GM12878 (cell line): ENCODE results near the gene C17orf113. TPM values are rescaled to one million over a fixed set of nuclear protein-coding genes. Genes with fewer than 3 reads are reported as not detected.
A peak's percentile ranks its signal among the peaks of the same experiment; 100 is the strongest.

Experiments
- ATAC-seq: fragments of 200-7000 bp; cut with Tn5 transposase; 3 replicates; pipeline ENCODE4 v1.9.1; 2020; ENCODE audit warnings: mild to moderate bottlenecking, moderate library complexity
- Bru-seq: library from RNA; stranded (reverse); fragments of 400-500 nt; gene quantifications from one replicate; lab custom pipeline; 2021; lab: Mats Ljungman, UMichigan
- BruChase-seq, 2 experiments: library from RNA; stranded (reverse); fragments of 400-500 nt; gene quantifications; one replicate each; lab custom pipeline; 2021; lab: Mats Ljungman, UMichigan
- BruUV-seq: library from RNA; stranded (reverse); fragments of 400-500 nt; replicated peaks from 2 replicates; lab custom pipeline; 2021; lab: Mats Ljungman, UMichigan
- CTCF ChIA-PET: fragments of 300-600 bp; sonication (Branson Sonifier 250); formaldehyde crosslinking; extraction: SDS; loops from one replicate; lab custom pipeline; 2021; ENCODE audit warnings: inconsistent platforms; lab: Yijun Ruan, JAX
- POLR2A ChIA-PET: fragments of 350-600 bp; formaldehyde crosslinking; extraction: SDS; loops from one replicate; lab custom pipeline; 2021; ENCODE audit warnings: inconsistent platforms; lab: Charles Lee
- RAD21 ChIA-PET: fragments of 300-600 bp; sonication (Branson Sonifier 250); formaldehyde crosslinking; loops from one replicate; lab custom pipeline; 2023; ENCODE audit warnings: antibody characterized with exemption; ENCODE audit not compliant: unreplicated experiment; lab: Charles Lee
- SMC1A ChIA-PET: fragments of 300-600 bp; sonication (Branson Sonifier 250); formaldehyde crosslinking; loops from one replicate; lab custom pipeline; 2023; ENCODE audit not compliant: unreplicated experiment, uncharacterized antibody; lab: Charles Lee
- DNase-seq: peaks from one replicate; pipeline ENCODE4 v3.0.0-alpha.2; 2011; ENCODE audit warnings: low read depth, low spot score
- FAIRE-seq: peaks from 3 replicates; lab custom pipeline; 2011; peaks lifted over from hg19 to GRCh38; lab: Jason Lieb, UNC
- H2AFZ ChIP-seq: 2 replicates; pipeline ENCODE4 v1.6.0; 2011; ENCODE audit warnings: low read depth, low read length, control low read depth; ENCODE audit not compliant: control insufficient read depth
- H3K27ac ChIP-seq: 2 replicates; pipeline ENCODE4 v1.5.1; 2011; ENCODE audit warnings: control low read depth; ENCODE audit not compliant: control insufficient read depth, insufficient read depth
- H3K27me3 ChIP-seq, 2 experiments: replicated peaks in 1 of 2; 2 replicates each; pipeline versions ENCODE4 v1.6.0 to v1.6.1; 2011; ENCODE audit warnings: low read length in 1 of 2; ENCODE audit not compliant: control insufficient read depth in 2 of 2, insufficient read depth in 2 of 2
- H3K36me3 ChIP-seq, 2 experiments: 2 replicates each; pipeline ENCODE4 v1.5.1; 2011; ENCODE audit warnings: low read length in 1 of 2; ENCODE audit not compliant: control insufficient read depth in 2 of 2, insufficient read depth in 2 of 2
- H3K4me1 ChIP-seq: 2 replicates; pipeline ENCODE4 v1.6.1; 2011; ENCODE audit warnings: mild to moderate bottlenecking, low read length, moderate library complexity, mixed read lengths; ENCODE audit not compliant: control insufficient read depth, insufficient read depth
- H3K4me2 ChIP-seq: 2 replicates; pipeline ENCODE4 v1.6.0; 2011; ENCODE audit warnings: control low read depth; ENCODE audit not compliant: control insufficient read depth, insufficient read depth
- H3K4me3 ChIP-seq: fragments of 200-600 bp; sonication (generic); 2 replicates; pipeline ENCODE4 v1.5.1; 2016
- H3K79me2 ChIP-seq: 2 replicates; pipeline ENCODE4 v1.6.0; 2011; ENCODE audit warnings: low read length; ENCODE audit not compliant: control insufficient read depth, insufficient read depth
- H3K9ac ChIP-seq: 2 replicates; pipeline ENCODE4 v1.8.0; 2011; ENCODE audit warnings: low read length, control low read depth, mixed read lengths; ENCODE audit not compliant: control insufficient read depth, insufficient read depth
- H3K9me3 ChIP-seq: replicated peaks from 3 replicates; pipeline ENCODE4 v1.5.1; 2011; ENCODE audit warnings: mild to moderate bottlenecking, low read length; ENCODE audit not compliant: control insufficient read depth, insufficient read depth
- H4K20me1 ChIP-seq: 2 replicates; pipeline ENCODE4 v1.6.0; 2011; ENCODE audit not compliant: control insufficient read depth, insufficient read depth
- CTCF ChIP-seq, 3 experiments: IDR thresholded peaks in 2 of 3; conservative IDR thresholded peaks in 1 of 3; 2 replicates each; pipeline ENCODE4 v1.5.1; 2011; ENCODE audit warnings: low read depth in 3 of 3, low read length in 3 of 3, mild to moderate bottlenecking in 3 of 3, control low read depth in 2 of 3, moderate library complexity in 2 of 3, inconsistent platforms in 1 of 3, mixed read lengths in 1 of 3; ENCODE audit not compliant: control insufficient read depth in 2 of 3, insufficient read depth in 1 of 3; ENCODE audit errors: extremely low read depth in 1 of 3
- EGR1 ChIP-seq, 2 experiments: IDR thresholded peaks; 1 replicate in 1 of 2; 2 replicates in 1 of 2; pipeline ENCODE4 v1.6.1; 2011 to 2012; ENCODE audit warnings: low read depth in 2 of 2, low read length in 2 of 2, borderline replicate concordance in 1 of 2, mild to moderate bottlenecking in 1 of 2, moderate library complexity in 1 of 2
- HDAC6 ChIP-seq: fragments of 200-600 bp; sonication (generic); IDR thresholded peaks from one replicate; pipeline ENCODE4 v1.8.0; 2017; ENCODE audit warnings: antibody characterized with exemption; ENCODE audit not compliant: unreplicated experiment
- POLR2A ChIP-seq: IDR thresholded peaks from 2 replicates; pipeline ENCODE4 v1.6.1; 2011; ENCODE audit warnings: low read depth, mild to moderate bottlenecking, low read length
- RUNX3 ChIP-seq: IDR thresholded peaks from 2 replicates; pipeline ENCODE4 v1.6.1; 2012; ENCODE audit warnings: low read length, inconsistent platforms
- SMARCA5 ChIP-seq: fragments of 450-650 bp; IDR thresholded peaks from 2 replicates; pipeline ENCODE4 v1.6.1; 2017; ENCODE audit warnings: mild to moderate bottlenecking
- TARDBP ChIP-seq: IDR thresholded peaks from 2 replicates; pipeline ENCODE4 v1.6.1; 2016; ENCODE audit warnings: borderline replicate concordance
- USF1 ChIP-seq: IDR thresholded peaks from 2 replicates; pipeline ENCODE4 v1.6.1; 2011; ENCODE audit warnings: borderline replicate concordance, low read depth, mild to moderate bottlenecking, moderate library complexity, mixed read lengths, low read length; ENCODE audit not compliant: insufficient read depth; ENCODE audit errors: extremely low read length
- ZBTB33 ChIP-seq: fragments of 450-650 bp; IDR thresholded peaks from 2 replicates; pipeline ENCODE4 v1.6.1; 2017; ENCODE audit warnings: mild to moderate bottlenecking
- ZNF24 ChIP-seq: fragments of 450-650 bp; IDR thresholded peaks from 2 replicates; pipeline ENCODE4 v1.6.1; 2017; ENCODE audit warnings: antibody characterized with exemption, mild to moderate bottlenecking
- WGBS: methylation state at CpG from one replicate; pipeline ENCODE4 v1.1.6; 2016; ENCODE audit warnings: low lambda C conversion rate; ENCODE audit not compliant: insufficient replicate concordance, insufficient coverage; ENCODE audit errors: missing lambda C conversion rate; 5-methylcytosine and 5-hydroxymethylcytosine counted together
- in situ Hi-C: fragments of 300-500 bp; cut with MboI; formaldehyde crosslinking; loops from 9 replicates; pipeline ENCODE4 v1.14.3; 2018; ENCODE audit warnings: mixed read lengths
- intact Hi-C: fragments of 100-400 bp; cut with micrococcal nuclease; formaldehyde crosslinking; loops from one replicate; pipeline ENCODE4 v1.14.2; 2022; ENCODE audit not compliant: unreplicated experiment
- long read RNA-seq, 2 experiments: library from polyadenylated mRNA; unstranded; transcript quantifications; one replicate each; pipeline ENCODE4 v2.0.0, GENCODE V29; 2019 to 2020
- polyA minus RNA-seq, 3 experiments: library from RNA; depleted of rRNA, polyadenylated mRNA; stranded (reverse); fragments of >200 nt; gene quantifications; 2 replicates each; pipeline ENCODE4 v1.2.3, GENCODE V29; 2011
- polyA plus RNA-seq, 11 experiments: library from polyadenylated mRNA; depleted of rRNA in 4 of 11; unstranded in 6 of 11; stranded (reverse) in 5 of 11; fragments of >200 nt; fragmentation: Nextera tagmentation in 4 of 11; fragmentation: Illumina TruSeq in 1 of 11; extraction: Ambion mirVana in 4 of 11; extraction: Trizol in 1 of 11; gene quantifications; 1 replicate in 1 of 11; 2 replicates in 10 of 11; pipeline versions ENCODE4 v1.2.1 to v1.2.3, GENCODE V29; 2011 to 2016; ENCODE audit warnings: inconsistent platforms in 2 of 11, missing spikeins in 2 of 11, low read depth in 1 of 11
- total RNA-seq, 4 experiments: library from RNA; depleted of rRNA in 3 of 4; stranded (reverse); fragments of >200 nt in 3 of 4; fragmentation: Illumina TruSeq in 1 of 4; extraction: Trizol in 1 of 4; gene quantifications; 2 replicates each; pipeline versions ENCODE4 v1.2.1 to v1.2.3, GENCODE V29; 2013 to 2021
- TF ChIP-seq, protein P1 (sequence below): IDR thresholded peaks from 2 replicates; pipeline ENCODE4 v1.6.1; 2012; ENCODE audit warnings: low read depth, low read length, improper control_type of control experiment

The C17orf113 gene
- total RNA-seq (2013; cell fraction: nucleolus; rRNA removed): 1.2 and 1.3 TPM in 2 replicates
- total RNA-seq (2014; rRNA removed): 0.11 and 0.17 TPM in 2 replicates
- total RNA-seq (2014; rRNA removed; fragmentation: Illumina TruSeq; extraction: Trizol): not detected in 2 replicates
- 0.08 and 0.11 TPM in 2 replicates for total RNA-seq (2021)
- 0.13 TPM for polyA plus RNA-seq (2011; ENCODE audit: low read depth)
- 0.06 and 0.08 TPM in 2 replicates for polyA plus RNA-seq (2011; rRNA removed)
- polyA plus RNA-seq (2011; cell fraction: cytosol; rRNA removed): 0.07 and 0.09 TPM in 2 replicates
- 0.18 and 0.20 TPM in 2 replicates for polyA plus RNA-seq (2011; cell fraction: nucleus; rRNA removed)
- 0.32 and 0.42 TPM in 2 replicates for polyA plus RNA-seq (2012)
- 0.03 TPM in 1 of 2 replicates, not detected in the other for polyA plus RNA-seq (2014; fragmentation: Illumina TruSeq; extraction: Trizol)
- not detected for polyA plus RNA-seq (2014; fragmentation: Nextera tagmentation; extraction: Ambion mirVana)
- polyA plus RNA-seq (2014; rRNA removed): 0.14 and 0.27 TPM in 2 replicates
- polyA plus RNA-seq (2016; fragmentation: Nextera tagmentation; extraction: Ambion mirVana): under 1 TPM; 0.03 to 0.04 TPM
- 0.05 TPM in 1 of 2 replicates, not detected in the other for polyA minus RNA-seq (2011; rRNA and poly(A)+ RNA removed)
- not detected in 2 replicates for polyA minus RNA-seq (2011; cell fraction: cytosol; rRNA and poly(A)+ RNA removed)
- polyA minus RNA-seq (2011; cell fraction: nucleus; rRNA and poly(A)+ RNA removed): 0.10 TPM in 1 of 2 replicates, not detected in the other
- Bru-seq, nascent RNA: percentile 40 among the genes with signal in this experiment
- percentile 44 among the genes with signal in this experiment for BruChase-seq, experiment 1, labeled RNA remaining after a 6-hour chase
- percentile 45 among the genes with signal in this experiment for BruChase-seq, experiment 2, labeled RNA remaining after a 2-hour chase
- long read RNA-seq, experiment 1: 0 reads
- long read RNA-seq, experiment 2: 0 reads

DNA sequence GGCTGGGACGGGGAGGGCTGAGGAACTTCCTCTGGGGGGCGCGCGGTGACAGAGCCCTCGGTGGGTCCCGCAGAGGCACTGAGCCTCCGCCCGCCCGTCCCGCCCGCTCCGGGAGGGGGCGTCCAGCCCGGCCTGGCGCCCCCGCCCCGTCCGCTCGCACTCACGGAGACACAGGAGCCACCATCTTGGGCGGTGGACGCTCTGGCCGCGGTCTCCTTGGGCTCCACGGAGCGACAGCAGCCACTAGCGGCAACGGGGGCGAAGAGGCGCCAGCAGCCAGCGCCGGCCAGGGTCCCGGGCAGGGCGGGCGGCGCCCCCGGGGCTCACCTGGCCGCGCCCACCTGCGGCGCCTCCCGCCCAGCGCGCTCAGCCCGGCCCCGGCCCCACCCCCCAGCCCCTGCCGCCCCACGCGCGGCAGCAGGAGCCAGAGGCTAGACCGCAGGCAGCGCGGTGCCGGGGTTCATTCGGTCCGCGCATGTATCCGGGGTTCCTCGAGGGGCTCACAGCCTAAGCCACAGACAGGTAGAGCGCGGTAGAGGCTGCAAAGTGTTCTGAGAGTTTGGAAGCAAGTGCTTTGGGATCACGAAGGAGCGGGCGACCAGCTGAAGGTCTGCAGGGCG lies at the start of gene C17orf113:
TSS of gene C17orf113 (minus strand) at position 209 of the 620 bp plus-strand sequence. CDS start 7,225 bp downstream, outside the sequence.
- no peak for FAIRE-seq
- TF ChIP-seq SMARCA5 (peak; percentile 78; the same call in 1 of the 2 replicates), HDAC6 (no peak), ZNF24 (no peak), POLR2A (peak; percentile 78), CTCF (IDR thresholded peaks at IDR 0.05 in 2 of 3, conservative IDR thresholded peaks at IDR 0.05 in 1 of 3; ENCODE audit: control insufficient read depth in 2 of 3, extremely low read depth in 1 of 3, insufficient read depth in 1 of 3, low read depth in 3 of 3, low read length in 3 of 3) (peak; percentile 25 to 59 (median 55); a peak in 4 of 6 replicates), TARDBP (no peak), EGR1 (IDR thresholded peaks at IDR 0.05; ENCODE audit: borderline replicate concordance in 1 of 2, low read depth in 2 of 2, low read length in 2 of 2) (peak in 1 of 2 experiments; percentile 39; a peak in 1 of 3 replicates), RUNX3 (0 out of 2 replicates have a peak, but pooled peaks have one; percentile 8), USF1 (no peak), ZBTB33 (no peak)
- TF ChIP-seq, protein P1, sequence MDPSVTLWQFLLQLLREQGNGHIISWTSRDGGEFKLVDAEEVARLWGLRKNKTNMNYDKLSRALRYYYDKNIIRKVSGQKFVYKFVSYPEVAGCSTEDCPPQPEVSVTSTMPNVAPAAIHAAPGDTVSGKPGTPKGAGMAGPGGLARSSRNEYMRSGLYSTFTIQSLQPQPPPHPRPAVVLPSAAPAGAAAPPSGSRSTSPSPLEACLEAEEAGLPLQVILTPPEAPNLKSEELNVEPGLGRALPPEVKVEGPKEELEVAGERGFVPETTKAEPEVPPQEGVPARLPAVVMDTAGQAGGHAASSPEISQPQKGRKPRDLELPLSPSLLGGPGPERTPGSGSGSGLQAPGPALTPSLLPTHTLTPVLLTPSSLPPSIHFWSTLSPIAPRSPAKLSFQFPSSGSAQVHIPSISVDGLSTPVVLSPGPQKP: no peak

More for the DNA sequence above, at the start of gene C17orf113:
- POLR2A ChIA-PET: no interaction called here
- no peaks in the 10 kb centered on the region for H4K20me1 ChIP-seq
- H3K36me3 ChIP-seq: no peaks in the 10 kb centered on the region
- peak within 1 kb of the TSS; percentile 89 for H3K4me2 ChIP-seq
- peak within 1 kb of the TSS; percentile 72 for H2AFZ ChIP-seq
- DNase-seq (no peak), ATAC-seq (peak; percentile 94)
- peak within 1 kb of the TSS; percentile 52; the same call in 1 of the 2 replicates for H3K4me3 ChIP-seq
- RAD21 ChIA-PET: no interaction called here
- no peaks in the 10 kb centered on the region for H3K9me3 ChIP-seq
- SMC1A ChIA-PET: interaction anchor here (0.7 kb wide), 1 partner anchor 69 kb away, joined by 3 read pairs; no protein-coding TSS in a partner anchor
- H3K27ac ChIP-seq: no peak within 1 kb of the TSS
- peaks cover 4 to 5% of the 10 kb centered on the region in 2 experiments for H3K27me3 ChIP-seq
- H3K79me2 ChIP-seq: no peaks in the 10 kb centered on the region
- H3K4me1 ChIP-seq: no peaks in the 10 kb centered on the region
- peak within 1 kb of the TSS; percentile 7; the same call in 1 of the 2 replicates for H3K9ac ChIP-seq
- CTCF ChIA-PET: interaction anchor here (1.0 to 1.6 kb wide), 6 partner anchors 14 to 87 kb away, joined by 3 to 5 read pairs (median 4); no protein-coding TSS in a partner anchor
- no TSS peak for BruUV-seq
- WGBS: 9% methylated on average over 49 of the region's 65 CpGs
- in situ Hi-C loops (no loop called here), intact Hi-C loops (no loop called here)
